Nephron progenitor cell (in vitro differentiated cells): ENCODE measurements around the gene UBA6.

Experiments
- DNase-seq: peaks from one replicate; pipeline ENCODE4 v3.0.0; 2021
- H3K27ac Mint-ChIP-seq: 2 replicates; pipeline ENCODE4 v1.8.0; 2021; ENCODE audit warnings: mild to moderate bottlenecking, moderate library complexity, mixed read lengths
- H3K27me3 Mint-ChIP-seq: 2 replicates; pipeline ENCODE4 v1.8.0; 2021; ENCODE audit warnings: mild to moderate bottlenecking, low read depth, mixed read lengths; ENCODE audit not compliant: poor library complexity
- H3K36me3 Mint-ChIP-seq: 2 replicates; pipeline ENCODE4 v1.8.0; 2021; ENCODE audit warnings: low read depth, mixed read lengths
- H3K4me1 Mint-ChIP-seq: 2 replicates; pipeline ENCODE4 v1.8.0; 2021; ENCODE audit warnings: mixed read lengths
- H3K4me3 Mint-ChIP-seq: 2 replicates; pipeline ENCODE4 v1.8.0; 2021; ENCODE audit warnings: mild to moderate bottlenecking, moderate library complexity, mixed read lengths
- H3K9me3 Mint-ChIP-seq: 2 replicates; pipeline ENCODE4 v1.8.0; 2021; ENCODE audit warnings: mild to moderate bottlenecking, moderate library complexity, mixed read lengths
- CTCF ChIP-seq: fragments of 200-600 bp; sonication (generic); IDR thresholded peaks from 2 replicates; pipeline ENCODE4 v1.5.0; 2021; ENCODE audit warnings: antibody characterized with exemption

Gene UBA6

GRCh38 chr4:67581208-67581857 is 119.6 kb downstream of the UBA6 start:
- peaks cover 2% of the 10 kb centered on the region for H3K4me1 Mint-ChIP-seq
- TF ChIP-seq CTCF: no peak
- no peak overlapping the region for H3K27ac Mint-ChIP-seq
- H3K9me3 Mint-ChIP-seq: no peaks in the 10 kb centered on the region
- no peaks in the 10 kb centered on the region for H3K27me3 Mint-ChIP-seq
- no peak for DNase-seq
- no peaks in the 10 kb centered on the region for H3K36me3 Mint-ChIP-seq
- H3K4me3 Mint-ChIP-seq: no peak overlapping the region

DNA sequence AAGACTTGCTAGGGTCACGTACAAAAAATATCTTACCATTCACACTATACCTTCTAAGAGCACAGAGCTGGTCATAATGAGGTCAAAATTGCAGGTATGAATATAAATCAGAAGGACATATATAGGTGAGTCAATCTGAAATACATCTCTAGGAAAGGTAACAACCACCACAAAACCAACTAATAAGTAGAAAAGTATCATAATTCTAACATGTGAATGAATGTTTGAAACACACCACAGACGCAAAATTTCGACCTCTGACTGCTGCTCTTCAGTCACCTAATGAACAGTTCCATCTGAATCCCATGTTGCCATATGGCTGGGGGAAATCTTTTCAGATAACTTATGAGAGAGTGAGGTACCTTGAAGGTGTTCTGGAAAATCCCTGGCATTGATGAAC is 120.4 kb downstream of the UBA6 start:
- no peak for TF ChIP-seq CTCF
- no peaks in the 10 kb centered on the region for H3K36me3 Mint-ChIP-seq
- H3K27me3 Mint-ChIP-seq: no peaks in the 10 kb centered on the region
- H3K4me1 Mint-ChIP-seq: peaks cover 9% of the 10 kb centered on the region
- DNase-seq: no peak
- H3K4me3 Mint-ChIP-seq: no peak overlapping the region
- no peaks in the 10 kb centered on the region for H3K9me3 Mint-ChIP-seq
- no peak overlapping the region for H3K27ac Mint-ChIP-seq

GRCh38 chr4:67576538-67576937 is 124.4 kb downstream of the UBA6 start:
- no peaks in the 10 kb centered on the region for H3K27me3 Mint-ChIP-seq
- no peak for DNase-seq
- no peaks in the 10 kb centered on the region for H3K36me3 Mint-ChIP-seq
- no peak for TF ChIP-seq CTCF
- no peaks in the 10 kb centered on the region for H3K9me3 Mint-ChIP-seq
- no peak overlapping the region for H3K27ac Mint-ChIP-seq
- H3K4me1 Mint-ChIP-seq: peaks cover 16% of the 10 kb centered on the region
- no peak overlapping the region for H3K4me3 Mint-ChIP-seq

DNA sequence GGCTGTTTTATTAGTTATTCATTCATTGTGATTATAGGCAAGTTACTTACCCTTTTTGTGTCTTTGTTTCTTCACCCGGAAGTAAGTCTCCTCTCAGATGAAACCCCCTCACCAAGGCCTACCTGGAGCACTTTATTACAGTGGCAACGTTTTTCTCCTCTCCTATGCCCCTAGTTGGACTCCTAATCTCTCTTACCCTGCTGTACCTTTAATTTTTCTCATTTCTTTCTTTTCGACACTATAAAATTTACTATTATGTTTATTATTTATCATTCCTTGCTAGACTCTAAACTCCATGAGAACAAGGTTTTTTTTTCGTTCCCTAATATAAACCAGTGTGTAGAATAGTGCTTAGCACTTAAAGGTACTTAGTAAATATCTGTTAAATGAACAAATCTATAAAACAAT is 124.9 kb downstream of the UBA6 start:
- Mint-ChIP-seq H3K36me3 (no peaks in the 10 kb centered on the region), H3K9me3 (no peaks in the 10 kb centered on the region), H3K27me3 (no peaks in the 10 kb centered on the region), H3K27ac (no peak overlapping the region), H3K4me3 (no peak overlapping the region), H3K4me1 (peaks cover 16% of the 10 kb centered on the region)
- no peak for TF ChIP-seq CTCF
- no peak for DNase-seq

- no peak for TF ChIP-seq CTCF
- Mint-ChIP-seq H3K27me3 (peaks cover 1% of the 10 kb centered on the region), H3K27ac (peak overlapping the region; percentile 43), H3K4me1 (peaks cover 16% of the 10 kb centered on the region), H3K36me3 (no peaks in the 10 kb centered on the region), H3K4me3 (no peak overlapping the region), H3K9me3 (no peaks in the 10 kb centered on the region)
- DNase-seq: no peak
Measured at GRCh38 chr4:67575232-67576058, 125.5 kb downstream of the UBA6 start.
